ENCODE data around the gene PUS7L. TPM values are rescaled to one million over a fixed set of nuclear protein-coding genes. Genes with fewer than 3 reads are reported as not detected.

Gene PUS7L
- polyA plus RNA-seq (2013): 15.4 TPM

- Histone ChIP-seq H3K4me1 (ENCODE audit: control extremely low read depth in 1 of 4, control insufficient read depth in 4 of 4, insufficient read depth in 4 of 4, low read length in 3 of 4) (peaks cover 19 to 40% (median 30%) of the 10 kb centered on the region in 4 experiments), H3K27me3 (replicated peaks in 2 of 5; ENCODE audit: control insufficient read depth in 4 of 5, insufficient read depth in 5 of 5, low read length in 4 of 5) (no peaks in the 10 kb centered on the region), H3K36me3 (ENCODE audit: control insufficient read depth in 4 of 4, insufficient read depth in 4 of 4, low read length in 3 of 4) (peaks cover 3 to 12% (median 7%) of the 10 kb centered on the region in 4 experiments), H3K4me3 (ENCODE audit: control insufficient read depth in 1 of 7, extremely low read depth in 1 of 7, insufficient read depth in 4 of 7, low read depth in 2 of 7, low read length in 6 of 7) (peak within 1 kb of the TSS; percentile 81 to 98 (median 96)), H3K27ac (ENCODE audit: insufficient read depth in 1 of 2, low read depth in 1 of 2, low read length in 2 of 2, poor library complexity in 1 of 2, severe bottlenecking in 2 of 2) (peak within 1 kb of the TSS; percentile 89 to 94), H3K9me3 (ENCODE audit: control extremely low read depth in 1 of 5, control insufficient read depth in 4 of 5, insufficient read depth in 2 of 5, low read depth in 1 of 5, low read length in 4 of 5) (no peaks in the 10 kb centered on the region)
- under 1% methylated on average over 53 of the region's 54 CpGs for WGBS (ENCODE audit: insufficient coverage)
- ChIA-PET POLR2A (interaction anchor here (0.5 to 0.6 kb wide), 2 partner anchors 50 to 51 kb away, joined by 3 to 4 read pairs; no protein-coding TSS in a partner anchor), CTCF (interaction anchor here (1.2 to 1.9 kb wide), 7 partner anchors 17 to 124 kb away, joined by 3 to 8 read pairs (median 4); partner anchors contain the start of gene TWF1)
- DNase-seq: peak; percentile 98 to 99 (median 99)
Measured at GRCh38 chr12:43758728-43759563, at the start of gene PUS7L, which contains the start of gene IRAK4. TSS of gene PUS7L (minus strand) at chr12:43758790. CDS start at chr12:43755245, 3,545 bp downstream. TSS of gene IRAK4 (plus strand) at chr12:43758951. CDS start at chr12:43768112, 9,161 bp downstream.

- ChIA-PET CTCF (interaction anchor here (1.5 to 3.4 kb wide), 4 partner anchors 10 to 75 kb away, joined by 4 to 21 read pairs (median 12); partner anchors contain the start of gene TMEM117), POLR2A (no interaction called here)
- 82% methylated on average over 3 of the region's 3 CpGs for WGBS (ENCODE audit: insufficient coverage)
- no peak overlapping the region for H3K27ac ChIP-seq (ENCODE audit: insufficient read depth in 1 of 2, low read depth in 1 of 2, low read length in 2 of 2, poor library complexity in 1 of 2, severe bottlenecking in 2 of 2)
- no peaks in the 10 kb centered on the region for H3K27me3 ChIP-seq (replicated peaks in 2 of 5; ENCODE audit: control insufficient read depth in 4 of 5, insufficient read depth in 5 of 5, low read length in 4 of 5)
- peak overlapping the region in 1 of 7 experiments; percentile 97 for H3K4me3 ChIP-seq (ENCODE audit: control insufficient read depth in 1 of 7, extremely low read depth in 1 of 7, insufficient read depth in 4 of 7, low read depth in 2 of 7, low read length in 6 of 7)
- peaks cover 8 to 21% (median 19%) of the 10 kb centered on the region in 4 experiments for H3K4me1 ChIP-seq (ENCODE audit: control extremely low read depth in 1 of 4, control insufficient read depth in 4 of 4, insufficient read depth in 4 of 4, low read length in 3 of 4)
- H3K9me3 ChIP-seq (ENCODE audit: control extremely low read depth in 1 of 5, control insufficient read depth in 4 of 5, insufficient read depth in 2 of 5, low read depth in 1 of 5, low read length in 4 of 5): no peaks in the 10 kb centered on the region
- H3K36me3 ChIP-seq (ENCODE audit: control insufficient read depth in 4 of 4, insufficient read depth in 4 of 4, low read length in 3 of 4): peaks cover 0 to 3% (median 2%) of the 10 kb centered on the region in 4 experiments
- no peak for DNase-seq
Measured at GRCh38 chr12:43807386-43807785, 48.8 kb upstream of the PUS7L start.

GRCh38 chr12:43806737-43807072 is 48.1 kb upstream of the PUS7L start:
- ChIA-PET CTCF (interaction anchor here (0.7 to 3.4 kb wide), 9 partner anchors 11 to 76 kb away, joined by 3 to 21 read pairs (median 6); partner anchors contain the start of gene TMEM117), POLR2A (interaction anchor here (1.1 kb wide), 1 partner anchor 29 kb away, joined by 3 read pairs; the partner anchor contains the start of gene TMEM117)
- no CpG with 5 or more reads among the region's 3 CpGs for WGBS (ENCODE audit: insufficient coverage)
- no peaks in the 10 kb centered on the region for H3K27me3 ChIP-seq (replicated peaks in 2 of 5; ENCODE audit: control insufficient read depth in 4 of 5, insufficient read depth in 5 of 5, low read length in 4 of 5)
- peak overlapping the region in 6 of 7 experiments; percentile 79 to 98 (median 96) for H3K4me3 ChIP-seq (ENCODE audit: control insufficient read depth in 1 of 7, extremely low read depth in 1 of 7, insufficient read depth in 4 of 7, low read depth in 2 of 7, low read length in 6 of 7)
- H3K27ac ChIP-seq (ENCODE audit: insufficient read depth in 1 of 2, low read depth in 1 of 2, low read length in 2 of 2, poor library complexity in 1 of 2, severe bottlenecking in 2 of 2): peak overlapping the region; percentile 92 to 97
- no peak for DNase-seq
- H3K4me1 ChIP-seq (ENCODE audit: control extremely low read depth in 1 of 4, control insufficient read depth in 4 of 4, insufficient read depth in 4 of 4, low read length in 3 of 4): peaks cover 8 to 21% (median 19%) of the 10 kb centered on the region in 4 experiments
- H3K9me3 ChIP-seq (ENCODE audit: control extremely low read depth in 1 of 5, control insufficient read depth in 4 of 5, insufficient read depth in 2 of 5, low read depth in 1 of 5, low read length in 4 of 5): no peaks in the 10 kb centered on the region
- peaks cover 0 to 7% (median 2%) of the 10 kb centered on the region in 4 experiments for H3K36me3 ChIP-seq (ENCODE audit: control insufficient read depth in 4 of 4, insufficient read depth in 4 of 4, low read length in 3 of 4)

- H3K4me1 ChIP-seq (ENCODE audit: control extremely low read depth in 1 of 4, control insufficient read depth in 4 of 4, insufficient read depth in 4 of 4, low read length in 3 of 4): peaks cover 8 to 21% (median 19%) of the 10 kb centered on the region in 4 experiments
- H3K36me3 ChIP-seq (ENCODE audit: control insufficient read depth in 4 of 4, insufficient read depth in 4 of 4, low read length in 3 of 4): peaks cover 2 to 9% (median 6%) of the 10 kb centered on the region in 4 experiments
- ChIA-PET POLR2A (interaction anchor here (0.6 to 1.1 kb wide), 2 partner anchors 30 to 45 kb away, joined by 3 read pairs; partner anchors contain the start of gene TMEM117), CTCF (interaction anchor here (0.6 to 3.4 kb wide), 13 partner anchors 10 to 145 kb away, joined by 3 to 21 read pairs (median 4); partner anchors contain the start of gene TMEM117)
- H3K4me3 ChIP-seq (ENCODE audit: control insufficient read depth in 1 of 7, extremely low read depth in 1 of 7, insufficient read depth in 4 of 7, low read depth in 2 of 7, low read length in 6 of 7): peak within 1 kb of the TSS; percentile 79 to 99 (median 97)
- DNase-seq: peak; percentile 80 to 91 (median 84)
- no peaks in the 10 kb centered on the region for H3K27me3 ChIP-seq (replicated peaks in 2 of 5; ENCODE audit: control insufficient read depth in 4 of 5, insufficient read depth in 5 of 5, low read length in 4 of 5)
- peak within 1 kb of the TSS; percentile 92 to 97 for H3K27ac ChIP-seq (ENCODE audit: insufficient read depth in 1 of 2, low read depth in 1 of 2, low read length in 2 of 2, poor library complexity in 1 of 2, severe bottlenecking in 2 of 2)
- no peaks in the 10 kb centered on the region for H3K9me3 ChIP-seq (ENCODE audit: control extremely low read depth in 1 of 5, control insufficient read depth in 4 of 5, insufficient read depth in 2 of 5, low read depth in 1 of 5, low read length in 4 of 5)
- 0% methylated on average over 84 of the region's 89 CpGs for WGBS (ENCODE audit: insufficient coverage)
Measured at GRCh38 chr12:43805860-43806736, 47.5 kb upstream of the PUS7L start, which contains the start of gene TWF1. TSS of gene TWF1 (minus strand) at chr12:43806317. CDS start at chr12:43806245, 72 bp downstream.

GRCh38 chr12:43805149-43805859 is 46.7 kb upstream of the PUS7L start:
- Histone ChIP-seq H3K27ac (ENCODE audit: insufficient read depth in 1 of 2, low read depth in 1 of 2, low read length in 2 of 2, poor library complexity in 1 of 2, severe bottlenecking in 2 of 2) (peak overlapping the region; percentile 92 to 97), H3K27me3 (replicated peaks in 2 of 5; ENCODE audit: control insufficient read depth in 4 of 5, insufficient read depth in 5 of 5, low read length in 4 of 5) (no peaks in the 10 kb centered on the region), H3K9me3 (ENCODE audit: control extremely low read depth in 1 of 5, control insufficient read depth in 4 of 5, insufficient read depth in 2 of 5, low read depth in 1 of 5, low read length in 4 of 5) (no peaks in the 10 kb centered on the region), H3K36me3 (ENCODE audit: control insufficient read depth in 4 of 4, insufficient read depth in 4 of 4, low read length in 3 of 4) (peaks cover 4 to 15% (median 13%) of the 10 kb centered on the region in 4 experiments), H3K4me3 (ENCODE audit: control insufficient read depth in 1 of 7, extremely low read depth in 1 of 7, insufficient read depth in 4 of 7, low read depth in 2 of 7, low read length in 6 of 7) (peak overlapping the region; percentile 79 to 99 (median 97)), H3K4me1 (ENCODE audit: control extremely low read depth in 1 of 4, control insufficient read depth in 4 of 4, insufficient read depth in 4 of 4, low read length in 3 of 4) (peaks cover 8 to 21% (median 19%) of the 10 kb centered on the region in 4 experiments)
- CTCF ChIA-PET: interaction anchor here (0.6 to 3.4 kb wide), 11 partner anchors 9 to 146 kb away, joined by 3 to 21 read pairs (median 5); partner anchors contain the start of genes IRAK4 and TMEM117
- POLR2A ChIA-PET: interaction anchor here (0.6 to 1.1 kb wide), 3 partner anchors 31 to 45 kb away, joined by 3 read pairs; partner anchors contain the start of gene TMEM117
- peak in 2 of 3 donors; percentile 33 to 48 for DNase-seq
- WGBS (ENCODE audit: insufficient coverage): 0% methylated on average over 5 of the region's 20 CpGs

Data from common myeloid progenitor, CD34-positive (primary cell).